H1 (cell line): Measurements from ENCODE around the gene POLDIP3. TPM values are rescaled to one million over a fixed set of nuclear protein-coding genes. Genes with fewer than 3 reads are reported as not detected.

Experiments used
- SAP30 ChIP-seq: fragments of 300-600 bp; sonication (generic); IDR thresholded peaks from 2 replicates; pipeline ENCODE4 v1.7.1; 2012; ENCODE audit warnings: low read length, moderate library complexity, mild to moderate bottlenecking, inconsistent platforms; ENCODE audit not compliant: insufficient read depth, insufficient replicate concordance
- polyA plus RNA-seq, 7 experiments: library from polyadenylated mRNA; depleted of rRNA in 3 of 7; stranded (reverse) in 5 of 7; unstranded in 2 of 7; fragments of >200 nt in 5 of 7; fragments of 200-250 nt in 2 of 7; gene quantifications; 1 replicate in 5 of 7; 2 replicates in 1 of 7; 4 replicates in 1 of 7; pipeline versions ENCODE4 v1.2.1 to v1.2.3, GENCODE V29; 2011 to 2013; ENCODE audit warnings: missing spikeins in 2 of 7, mixed read lengths in 2 of 7
- total RNA-seq: library from RNA; stranded (reverse); fragmentation: NEBNext Ultra II Directional; extraction: Animal tissue kit (Norgen Biotek cat#: 25700); gene quantifications from 2 replicates; pipeline ENCODE4 v1.2.1, GENCODE V29; 2021
- TF ChIP-seq, protein P1 (sequence below): IDR thresholded peaks from 2 replicates; pipeline ENCODE4 v1.6.1; 2011; ENCODE audit warnings: low read depth, mild to moderate bottlenecking, low read length; ENCODE audit not compliant: insufficient read depth
- TF ChIP-seq, protein P2 (sequence below): IDR thresholded peaks from 2 replicates; pipeline ENCODE4 v1.6.1; 2011; ENCODE audit warnings: low read length, improper control_type of control experiment

POLDIP3 gene
- total and polyA plus RNA-seq, 2 of the 8 experiments (the other 6 are each of a cell fraction or from before 2014, with no cell fraction given): 43.5 to 84.6 TPM

DNA sequence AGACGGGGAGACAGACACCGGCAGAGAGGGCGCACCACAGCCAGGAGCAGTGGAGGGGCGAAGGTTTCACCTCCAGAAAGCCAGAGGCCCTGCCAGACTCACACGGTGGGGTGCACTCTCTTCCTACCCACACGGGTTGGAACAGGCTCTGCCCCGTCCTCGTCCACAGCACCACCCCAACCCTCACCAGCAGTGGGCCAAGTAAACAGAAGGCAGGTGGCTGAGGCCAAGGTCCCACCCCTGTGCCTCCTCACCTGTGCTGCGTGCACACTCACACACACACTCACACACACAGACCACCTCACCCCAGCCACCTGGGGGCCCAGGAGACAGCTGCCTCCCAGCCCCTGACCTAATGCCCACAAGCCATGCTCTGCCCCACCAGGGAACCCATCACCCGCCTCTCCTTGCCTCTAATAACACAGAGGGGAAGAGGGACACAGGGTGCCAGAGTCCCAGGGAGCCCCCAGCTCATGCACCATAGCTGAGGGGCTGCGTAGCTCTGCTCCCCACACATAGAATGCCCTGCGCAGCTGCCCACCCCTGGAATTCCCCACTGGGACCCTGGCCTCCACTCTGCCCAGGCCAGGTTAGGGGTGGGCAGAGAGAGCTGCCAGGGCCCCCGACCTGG lies 31.4 kb upstream of the POLDIP3 start (continued):
- TF ChIP-seq, protein P1, sequence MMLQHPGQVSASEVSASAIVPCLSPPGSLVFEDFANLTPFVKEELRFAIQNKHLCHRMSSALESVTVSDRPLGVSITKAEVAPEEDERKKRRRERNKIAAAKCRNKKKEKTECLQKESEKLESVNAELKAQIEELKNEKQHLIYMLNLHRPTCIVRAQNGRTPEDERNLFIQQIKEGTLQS: no peak
- TF ChIP-seq, protein P2, sequence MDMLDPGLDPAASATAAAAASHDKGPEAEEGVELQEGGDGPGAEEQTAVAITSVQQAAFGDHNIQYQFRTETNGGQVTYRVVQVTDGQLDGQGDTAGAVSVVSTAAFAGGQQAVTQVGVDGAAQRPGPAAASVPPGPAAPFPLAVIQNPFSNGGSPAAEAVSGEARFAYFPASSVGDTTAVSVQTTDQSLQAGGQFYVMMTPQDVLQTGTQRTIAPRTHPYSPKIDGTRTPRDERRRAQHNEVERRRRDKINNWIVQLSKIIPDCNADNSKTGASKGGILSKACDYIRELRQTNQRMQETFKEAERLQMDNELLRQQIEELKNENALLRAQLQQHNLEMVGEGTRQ: no peak
- TF ChIP-seq SAP30: no peak
